LoVo (cell line): ENCODE results near the gene KRTCAP2.
"Not testable (repeated sequence)": the region's sequence is repeated elsewhere in the genome, so short reads cannot be mapped to it uniquely, and the experiment has no call there.

Source experiments
- DNase-seq: peaks from one replicate; pipeline ENCODE4 v3.0.0-alpha.2; 2016; ENCODE audit warnings: low spot score

KRTCAP2 gene

GRCh38 chr1:155199792-155200191, 26.7 kb upstream of the KRTCAP2 start:
- DNase-seq = no peak

- DNase-seq = no peak
Measured at GRCh38 chr1:155198547-155198906, 25.4 kb upstream of the KRTCAP2 start.

GRCh38 chr1:155197901-155198546, 24.9 kb upstream of the KRTCAP2 start:
- DNase-seq = no peak

GRCh38 chr1:155196893-155197638, 24.0 kb upstream of the KRTCAP2 start:
- DNase-seq = no peak

- no peak for DNase-seq
Measured at GRCh38 chr1:155196103-155196892, 23.2 kb upstream of the KRTCAP2 start.

- no peak for DNase-seq
Measured at GRCh38 chr1:155195201-155196102, 22.3 kb upstream of the KRTCAP2 start.

GRCh38 chr1:155193991-155194240, 20.8 kb upstream of the KRTCAP2 start:
- DNase-seq = not testable (repeated sequence)

GRCh38 chr1:155193275-155193990, 20.3 kb upstream of the KRTCAP2 start:
- peak; percentile 87 for DNase-seq

- no peak for DNase-seq
Measured at GRCh38 chr1:155192346-155193274, 19.5 kb upstream of the KRTCAP2 start.

GRCh38 chr1:155191904-155192303, 18.8 kb upstream of the KRTCAP2 start:
- DNase-seq = no peak

- not testable (repeated sequence) for DNase-seq
Measured at GRCh38 chr1:155189926-155190325, 16.8 kb upstream of the KRTCAP2 start.

GRCh38 chr1:155188268-155188667, 15.2 kb upstream of the KRTCAP2 start:
- DNase-seq = no peak

GRCh38 chr1:155187456-155187891, 14.4 kb upstream of the KRTCAP2 start:
- no peak for DNase-seq

GRCh38 chr1:155186794-155187455, 13.8 kb upstream of the KRTCAP2 start:
- DNase-seq = no peak

- DNase-seq = no peak
Measured at GRCh38 chr1:155186067-155186793, 13.1 kb upstream of the KRTCAP2 start.

GRCh38 chr1:155185783-155186066, 12.6 kb upstream of the KRTCAP2 start:
- no peak for DNase-seq

- DNase-seq = no peak
Measured at GRCh38 chr1:155184835-155185782, 12.0 kb upstream of the KRTCAP2 start.

GRCh38 chr1:155184351-155184811, 11.3 kb upstream of the KRTCAP2 start:
- no peak for DNase-seq
